AG09309 (cell line): Measurements from ENCODE around the gene NTN4.
"Not testable (repeated sequence)": the region's sequence is repeated elsewhere in the genome, so short reads cannot be mapped to it uniquely, and the experiment has no call there.

Source experiments
- DNase-seq: peaks from one replicate; pipeline ENCODE4 v3.0.0-alpha.2; 2010; ENCODE audit warnings: low read depth
- H3K4me3 ChIP-seq: 2 replicates; pipeline ENCODE4 v1.5.1; 2011; ENCODE audit warnings: mild to moderate bottlenecking, low read depth, low read length, moderate library complexity; ENCODE audit not compliant: control insufficient read depth
- CTCF ChIP-seq: IDR thresholded peaks from 2 replicates; pipeline ENCODE4 v1.5.1; 2011; ENCODE audit warnings: mild to moderate bottlenecking, low read depth, low read length, inconsistent platforms; ENCODE audit not compliant: insufficient read depth, control insufficient read depth; ENCODE audit errors: missing control alignments

The NTN4 gene

GRCh38 chr12:95755261-95755865 lies 35.2 kb downstream of the NTN4 start:
- no peak for DNase-seq
- no peak overlapping the region for H3K4me3 ChIP-seq
- no peak for TF ChIP-seq CTCF

DNA sequence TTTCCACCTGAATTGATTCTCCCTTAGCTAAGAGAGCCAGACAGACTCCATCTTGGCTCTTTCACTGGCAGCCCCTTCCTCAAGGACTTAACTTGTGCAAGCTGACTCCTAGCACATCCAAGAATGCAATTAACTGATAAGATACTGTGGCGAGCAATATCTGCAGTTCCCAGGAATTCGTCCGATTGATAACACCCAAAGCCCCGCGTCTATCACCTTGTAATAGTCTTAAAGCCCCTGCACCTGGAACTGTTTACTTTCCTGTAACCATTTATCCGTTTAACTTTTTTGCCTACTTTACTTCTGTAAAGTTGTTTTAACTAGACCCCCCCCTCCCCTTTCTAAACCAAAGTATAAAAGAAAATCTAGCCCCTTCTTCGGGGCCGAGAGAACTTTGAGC lies 44.5 kb downstream of the NTN4 start:
- DNase-seq, H3K4me3 ChIP-seq: not testable (repeated sequence)

DNA sequence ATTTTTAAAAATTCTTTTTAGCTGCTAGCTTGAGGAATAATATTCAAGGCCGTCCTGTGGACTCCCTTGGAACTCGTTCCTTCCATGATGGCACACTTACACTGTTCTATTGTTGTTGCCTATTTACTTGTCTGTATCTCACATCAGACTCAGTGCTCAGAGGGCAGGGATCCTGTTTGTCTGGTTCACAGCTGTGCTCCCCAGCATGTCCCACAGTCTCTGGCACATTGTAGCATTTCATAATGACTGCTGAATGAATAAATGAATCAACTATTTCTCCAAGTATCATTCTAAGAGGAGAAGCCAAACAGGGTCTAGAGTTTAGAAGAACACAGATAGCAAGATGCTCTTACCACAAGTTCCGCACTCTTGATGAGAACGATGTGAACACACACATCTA lies 48.0 kb downstream of the NTN4 start:
- H3K4me3 ChIP-seq, result no peak overlapping the region
- no peak for DNase-seq
- TF ChIP-seq CTCF, result no peak

- no peak overlapping the region for H3K4me3 ChIP-seq
- DNase-seq, result no peak
- no peak for TF ChIP-seq CTCF
Measured at GRCh38 chr12:95741635-95742034, 48.9 kb downstream of the NTN4 start.

GRCh38 chr12:95740751-95741150 lies 49.8 kb downstream of the NTN4 start:
- no peak for DNase-seq
- H3K4me3 ChIP-seq, result no peak overlapping the region
- no peak for TF ChIP-seq CTCF

GRCh38 chr12:95739561-95740313 lies 50.8 kb downstream of the NTN4 start:
- TF ChIP-seq CTCF, result no peak
- DNase-seq, result no peak
- H3K4me3 ChIP-seq, result no peak overlapping the region

- no peak overlapping the region for H3K4me3 ChIP-seq
- TF ChIP-seq CTCF, result no peak
- no peak for DNase-seq
Measured at GRCh38 chr12:95738024-95738611, 52.4 kb downstream of the NTN4 start.
